ENCODE data around the gene RPF1. TPM values are rescaled to one million over a fixed set of nuclear protein-coding genes. Genes with fewer than 3 reads are reported as not detected.

RPF1 gene
- total RNA-seq, 2 donors from 2014 or later: 17.9 to 26.7 TPM

- intact Hi-C loops (cut with DNase I): no loop called here
- Histone ChIP-seq H3K9me3 (no peaks in the 10 kb centered on the region), H3K27me3 (no peaks in the 10 kb centered on the region), H3K36me3 (replicated peaks in 1 of 2; ENCODE audit: insufficient read depth in 1 of 2, low read depth in 2 of 2) (peaks cover 0 to 7% of the 10 kb centered on the region in 2 donors), H3K4me3 (peak overlapping the region; percentile 60 to 89), H3K4me1 (peaks cover 23% of the 10 kb centered on the region), H3K27ac (peak overlapping the region in 3 of 4 donors; percentile 76 to 92 (median 91))
- ATAC-seq (no peak), DNase-seq (no peak)
- 1 to 4% methylated on average over 9 of the region's 9 CpGs for WGBS, 2 donors
- no peak for TF ChIP-seq POLR2A (IDR thresholded peaks at IDR 0.05)
- TF ChIP-seq CTCF (IDR thresholded peaks at IDR 0.05): no peak
Observed at GRCh38 chr1:84479998-84480397, 932 bp downstream of the RPF1 start.

GRCh38 chr1:84480650-84481049 lies 1.6 kb downstream of the RPF1 start:
- Histone ChIP-seq H3K4me1 (peaks cover 30% of the 10 kb centered on the region), H3K27me3 (no peaks in the 10 kb centered on the region), H3K27ac (no peak overlapping the region), H3K9me3 (no peaks in the 10 kb centered on the region), H3K36me3 (replicated peaks in 1 of 2; ENCODE audit: insufficient read depth in 1 of 2, low read depth in 2 of 2) (peaks cover 0 to 7% of the 10 kb centered on the region in 2 donors), H3K4me3 (no peak overlapping the region)
- intact Hi-C loops (cut with DNase I): no loop called here
- no peak for DNase-seq
- 55 to 68% methylated on average over 4 of the region's 4 CpGs for WGBS, 2 donors
- TF ChIP-seq CTCF (IDR thresholded peaks at IDR 0.05) (no peak), POLR2A (IDR thresholded peaks at IDR 0.05) (no peak)
- no peak for ATAC-seq

- peaks cover 0 to 7% of the 10 kb centered on the region in 2 donors for H3K36me3 ChIP-seq (replicated peaks in 1 of 2; ENCODE audit: insufficient read depth in 1 of 2, low read depth in 2 of 2)
- WGBS, 2 donors: 92% methylated on average over 2 of the region's 2 CpGs
- no peaks in the 10 kb centered on the region for H3K27me3 ChIP-seq
- DNase-seq (no peak), ATAC-seq (no peak)
- TF ChIP-seq POLR2A (IDR thresholded peaks at IDR 0.05) (no peak), CTCF (IDR thresholded peaks at IDR 0.05) (no peak)
- no peaks in the 10 kb centered on the region for H3K9me3 ChIP-seq
- peaks cover 30% of the 10 kb centered on the region for H3K4me1 ChIP-seq
- intact Hi-C loops (cut with DNase I): no loop called here
- no peak overlapping the region for H3K27ac ChIP-seq
- H3K4me3 ChIP-seq: no peak overlapping the region
Observed at GRCh38 chr1:84481317-84481716, 2.3 kb downstream of the RPF1 start.

GRCh38 chr1:84488107-84488506 lies 9.0 kb downstream of the RPF1 start:
- Histone ChIP-seq H3K36me3 (replicated peaks in 1 of 2; ENCODE audit: insufficient read depth in 1 of 2, low read depth in 2 of 2) (peaks cover 0 to 17% of the 10 kb centered on the region in 2 donors), H3K9me3 (no peaks in the 10 kb centered on the region), H3K4me3 (no peak overlapping the region), H3K27ac (no peak overlapping the region), H3K27me3 (no peaks in the 10 kb centered on the region), H3K4me1 (peaks cover 13% of the 10 kb centered on the region)
- TF ChIP-seq CTCF (IDR thresholded peaks at IDR 0.05): no peak
- no peak for TF ChIP-seq POLR2A (IDR thresholded peaks at IDR 0.05)
- WGBS, 2 donors: 66 to 79% methylated on average over 3 of the region's 3 CpGs
- DNase-seq (no peak), ATAC-seq (no peak)
- intact Hi-C loops (cut with DNase I): no loop called here

- H3K36me3 ChIP-seq (replicated peaks in 1 of 2; ENCODE audit: insufficient read depth in 1 of 2, low read depth in 2 of 2): peaks cover 0 to 12% of the 10 kb centered on the region in 2 donors
- H3K27ac ChIP-seq: no peak overlapping the region
- H3K27me3 ChIP-seq: no peaks in the 10 kb centered on the region
- no peaks in the 10 kb centered on the region for H3K9me3 ChIP-seq
- 76 to 85% methylated on average over 2 of the region's 2 CpGs for WGBS, 2 donors
- intact Hi-C loops (cut with DNase I): no loop called here
- DNase-seq (no peak), ATAC-seq (no peak)
- no peak for TF ChIP-seq CTCF (IDR thresholded peaks at IDR 0.05)
- no peak for TF ChIP-seq POLR2A (IDR thresholded peaks at IDR 0.05)
- peaks cover 13% of the 10 kb centered on the region for H3K4me1 ChIP-seq
- no peak overlapping the region for H3K4me3 ChIP-seq
Observed at GRCh38 chr1:84489766-84490165, 10.7 kb downstream of the RPF1 start.

Data from body of pancreas (tissue), 4 donors.